Endothelial cell of hepatic sinusoid (primary cell): ENCODE data around the gene KLHL41.

ENCODE experiments used
- in situ Hi-C: cut with HindIII; loops from 2 replicates; pipeline ENCODE4 v1.10.0; 2017; ENCODE audit warnings: low sequenced_read_pairs

Gene KLHL41

GRCh38 chr2:169509298-169509885 lies at the start of gene KLHL41:
KLHL41 (plus strand) TSS chr2:169509702; CDS start chr2:169509779, 77 bp downstream.
- in situ Hi-C loops = no loop called here

- in situ Hi-C loops = no loop called here
Observed at GRCh38 chr2:169461143-169461542, 48.4 kb upstream of the KLHL41 start.

- in situ Hi-C loops = no loop called here
Observed at GRCh38 chr2:169462896-169463695, 46.4 kb upstream of the KLHL41 start.

GRCh38 chr2:169464466-169464865 lies 45.0 kb upstream of the KLHL41 start:
- in situ Hi-C loops = no loop called here

GRCh38 chr2:169464882-169465281 lies 44.6 kb upstream of the KLHL41 start:
- in situ Hi-C loops = no loop called here

- in situ Hi-C loops = no loop called here
Observed at GRCh38 chr2:169468841-169469240, 40.7 kb upstream of the KLHL41 start.

- in situ Hi-C loops = no loop called here
Observed at GRCh38 chr2:169469952-169470572, 39.4 kb upstream of the KLHL41 start.

- in situ Hi-C loops = no loop called here
Observed at GRCh38 chr2:169472249-169472648, 37.3 kb upstream of the KLHL41 start.

- in situ Hi-C loops = loop anchor here (5.0 kb wide), 1 partner anchor 311 kb away; no protein-coding TSS in a partner anchor
Observed at GRCh38 chr2:169476459-169476858, 33.0 kb upstream of the KLHL41 start.

- in situ Hi-C loops = loop anchor here (5.0 kb wide), 1 partner anchor 309 kb away; no protein-coding TSS in a partner anchor
Observed at GRCh38 chr2:169478339-169478738, 31.2 kb upstream of the KLHL41 start.

- in situ Hi-C loops = loop anchor here (5.0 kb wide), 1 partner anchor 308 kb away; no protein-coding TSS in a partner anchor
Observed at GRCh38 chr2:169478745-169479256, 30.7 kb upstream of the KLHL41 start.

- in situ Hi-C loops = loop anchor here (5.0 kb wide), 1 partner anchor 308 kb away; no protein-coding TSS in a partner anchor
Observed at GRCh38 chr2:169479257-169480078, 30.0 kb upstream of the KLHL41 start, which contains the start of gene BBS5. BBS5 (plus strand) TSS chr2:169479494; CDS start chr2:169479554, 60 bp downstream.

GRCh38 chr2:169480079-169480465 lies 29.4 kb upstream of the KLHL41 start:
- in situ Hi-C loops = no loop called here

GRCh38 chr2:169485650-169486138 lies 23.8 kb upstream of the KLHL41 start:
- in situ Hi-C loops = no loop called here

GRCh38 chr2:169486487-169486886 lies 23.0 kb upstream of the KLHL41 start:
- in situ Hi-C loops = no loop called here

GRCh38 chr2:169490834-169491233 lies 18.7 kb upstream of the KLHL41 start:
- in situ Hi-C loops = no loop called here

GRCh38 chr2:169491378-169491777 lies 18.1 kb upstream of the KLHL41 start:
- in situ Hi-C loops = no loop called here

- in situ Hi-C loops = no loop called here
Observed at GRCh38 chr2:169493360-169493759, 16.1 kb upstream of the KLHL41 start.

GRCh38 chr2:169495310-169495928 lies 14.1 kb upstream of the KLHL41 start:
- in situ Hi-C loops = no loop called here

- in situ Hi-C loops = no loop called here
Observed at GRCh38 chr2:169504651-169505050, 4.9 kb upstream of the KLHL41 start.
